NCI-H1092 (cell line): ENCODE measurements around the gene MEGF11.

Experiments used
- DNase-seq: peaks from one replicate; lab custom pipeline; 2025; lab: John Stamatoyannopoulos, UW

The MEGF11 gene

GRCh38 chr15:65942436-65942835 is 311.1 kb downstream of the MEGF11 start:
- no peak for DNase-seq

- DNase-seq: no peak
These were observed 313.0 kb downstream of the MEGF11 start for GRCh38 chr15:65940618-65940909.

- peak; percentile 75 for DNase-seq
These were observed 313.5 kb downstream of the MEGF11 start for GRCh38 chr15:65939901-65940617.

GRCh38 chr15:65938604-65939003 is 314.9 kb downstream of the MEGF11 start:
- DNase-seq: no peak

GRCh38 chr15:65937476-65937875 is 316.1 kb downstream of the MEGF11 start:
- peak; percentile 85 for DNase-seq

- DNase-seq: peak; percentile 11
These were observed 316.5 kb downstream of the MEGF11 start for GRCh38 chr15:65937054-65937453.

- DNase-seq: peak; percentile 50
These were observed 317.3 kb downstream of the MEGF11 start for GRCh38 chr15:65936282-65936681.

GRCh38 chr15:65935391-65935790 is 318.2 kb downstream of the MEGF11 start:
- no peak for DNase-seq

- no peak for DNase-seq
These were observed 322.3 kb downstream of the MEGF11 start for GRCh38 chr15:65931221-65931620.

- no peak for DNase-seq
These were observed 323.4 kb downstream of the MEGF11 start for GRCh38 chr15:65930134-65930533.

GRCh38 chr15:65929573-65929972 is 324.0 kb downstream of the MEGF11 start:
- DNase-seq: no peak

GRCh38 chr15:65927545-65927944 is 326.0 kb downstream of the MEGF11 start:
- no peak for DNase-seq

GRCh38 chr15:65926899-65927298 is 326.7 kb downstream of the MEGF11 start:
- no peak for DNase-seq

GRCh38 chr15:65926459-65926858 is 327.1 kb downstream of the MEGF11 start:
- no peak for DNase-seq

GRCh38 chr15:65925338-65925737 is 328.2 kb downstream of the MEGF11 start:
- DNase-seq: no peak

GRCh38 chr15:65924004-65924403 is 329.5 kb downstream of the MEGF11 start:
- no peak for DNase-seq

GRCh38 chr15:65923264-65923663 is 330.3 kb downstream of the MEGF11 start:
- DNase-seq: no peak

GRCh38 chr15:65922621-65923020 is 330.9 kb downstream of the MEGF11 start:
- no peak for DNase-seq

GRCh38 chr15:65921780-65922179 is 331.8 kb downstream of the MEGF11 start:
- no peak for DNase-seq

GRCh38 chr15:65920825-65921309 is 332.7 kb downstream of the MEGF11 start:
- DNase-seq: no peak

GRCh38 chr15:65920121-65920520 is 333.4 kb downstream of the MEGF11 start:
- DNase-seq: no peak

GRCh38 chr15:65919353-65919752 is 334.2 kb downstream of the MEGF11 start:
- no peak for DNase-seq

GRCh38 chr15:65918945-65919344 is 334.6 kb downstream of the MEGF11 start:
- no peak for DNase-seq

- DNase-seq: no peak
These were observed 335.1 kb downstream of the MEGF11 start for GRCh38 chr15:65918357-65918920.
